HG03571 (cell line): ENCODE data around the gene SORCS1.
A peak's percentile ranks its signal among the peaks of the same experiment; 100 is the strongest.

Experiments
- ATAC-seq: cut with Tn5 transposase; IDR thresholded peaks from one replicate; pipeline ENCODE4 v1.9.1; 2021; ENCODE audit not compliant: unreplicated experiment

The SORCS1 gene

GRCh38 chr10:106618646-106619045, 545.9 kb downstream of the SORCS1 start:
- ATAC-seq: no peak

GRCh38 chr10:106615081-106615480, 549.4 kb downstream of the SORCS1 start:
- ATAC-seq: no peak

GRCh38 chr10:106614293-106614692, 550.2 kb downstream of the SORCS1 start:
- no peak for ATAC-seq

GRCh38 chr10:106612381-106612780, 552.1 kb downstream of the SORCS1 start:
- ATAC-seq: no peak

- no peak for ATAC-seq
Measured at GRCh38 chr10:106609470-106610266, 554.8 kb downstream of the SORCS1 start.

GRCh38 chr10:106608066-106608465, 556.4 kb downstream of the SORCS1 start:
- ATAC-seq: no peak

- no peak for ATAC-seq
Measured at GRCh38 chr10:106595281-106595680, 569.2 kb downstream of the SORCS1 start.

GRCh38 chr10:106593876-106594275, 570.6 kb downstream of the SORCS1 start:
- ATAC-seq: no peak

- no peak for ATAC-seq
Measured at GRCh38 chr10:106592396-106592795, 572.1 kb downstream of the SORCS1 start.

- ATAC-seq: no peak
Measured at GRCh38 chr10:106582291-106582690, 582.2 kb downstream of the SORCS1 start.

- ATAC-seq: no peak
Measured at GRCh38 chr10:106577756-106578155, 586.8 kb downstream of the SORCS1 start.

- no peak for ATAC-seq
Measured at GRCh38 chr10:106577266-106577665, 587.2 kb downstream of the SORCS1 start.

- peak; percentile 49 for ATAC-seq
Measured at GRCh38 chr10:106576534-106576933, 588.0 kb downstream of the SORCS1 start.

GRCh38 chr10:106573106-106573505, 591.4 kb downstream of the SORCS1 start:
- ATAC-seq: no peak

GRCh38 chr10:106571192-106571946, 593.1 kb downstream of the SORCS1 start:
- ATAC-seq: no peak

GRCh38 chr10:106570268-106570667, 594.2 kb downstream of the SORCS1 start:
- no peak for ATAC-seq

GRCh38 chr10:106567629-106568028, 596.9 kb downstream of the SORCS1 start:
- ATAC-seq: no peak

- no peak for ATAC-seq
Measured at GRCh38 chr10:106566873-106567272, 597.6 kb downstream of the SORCS1 start.

- ATAC-seq: no peak
Measured at GRCh38 chr10:106565546-106565945, 599.0 kb downstream of the SORCS1 start.

- no peak for ATAC-seq
Measured at GRCh38 chr10:106563384-106563783, 601.1 kb downstream of the SORCS1 start.

- ATAC-seq: no peak
Measured at GRCh38 chr10:106560925-106561640, 603.4 kb downstream of the SORCS1 start.

GRCh38 chr10:106559442-106559841, 605.1 kb downstream of the SORCS1 start:
- no peak for ATAC-seq
